GM12878 (cell line): ENCODE measurements around the gene ADRA2B. TPM values are rescaled to one million over a fixed set of nuclear protein-coding genes. Genes with fewer than 3 reads are reported as not detected.

Experiments
- ATF2 ChIP-seq: IDR thresholded peaks from 2 replicates; pipeline ENCODE4 v1.6.1; 2012; ENCODE audit warnings: low read length, inconsistent platforms
- BACH1 ChIP-seq: fragments of 450-650 bp; IDR thresholded peaks from 2 replicates; pipeline ENCODE4 v1.6.1; 2017; ENCODE audit warnings: mild to moderate bottlenecking, borderline replicate concordance
- BRCA1 ChIP-seq: IDR thresholded peaks from 2 replicates; pipeline ENCODE4 v1.6.1; 2011; ENCODE audit warnings: low read depth, low read length, improper control_type of control experiment
- CHD1 ChIP-seq: IDR thresholded peaks from 2 replicates; pipeline ENCODE4 v1.6.1; 2012; ENCODE audit warnings: low read depth, low read length, improper control_type of control experiment
- CTCF ChIP-seq, 3 experiments: IDR thresholded peaks in 2 of 3; conservative IDR thresholded peaks in 1 of 3; 2 replicates each; pipeline ENCODE4 v1.5.1; 2011; ENCODE audit warnings: low read depth in 3 of 3, low read length in 3 of 3, mild to moderate bottlenecking in 3 of 3, control low read depth in 2 of 3, moderate library complexity in 2 of 3, inconsistent platforms in 1 of 3, mixed read lengths in 1 of 3; ENCODE audit not compliant: control insufficient read depth in 2 of 3, insufficient read depth in 1 of 3; ENCODE audit errors: extremely low read depth in 1 of 3
- E2F4 ChIP-seq: IDR thresholded peaks from 2 replicates; pipeline ENCODE4 v1.6.1; 2012; ENCODE audit warnings: low read depth, low read length, improper control_type of control experiment
- HSF1 ChIP-seq: fragments of 150-350 bp; IDR thresholded peaks from 2 replicates; pipeline ENCODE4 v1.6.1; 2014; ENCODE audit warnings: mild to moderate bottlenecking, low read depth, low read length
- MTA2 ChIP-seq: fragments of 450-650 bp; IDR thresholded peaks from 2 replicates; pipeline ENCODE4 v1.6.1; 2016; ENCODE audit warnings: low read depth, mild to moderate bottlenecking, moderate library complexity
- NKRF ChIP-seq: fragments of 450-650 bp; conservative IDR thresholded peaks from 2 replicates; pipeline ENCODE4 v1.6.1; 2017; ENCODE audit warnings: mild to moderate bottlenecking, moderate library complexity
- PBX3 ChIP-seq: IDR thresholded peaks from 2 replicates; pipeline ENCODE4 v1.6.1; 2011; ENCODE audit warnings: mild to moderate bottlenecking, low read depth, low read length, moderate library complexity; ENCODE audit not compliant: insufficient replicate concordance
- POU2F2 ChIP-seq: IDR thresholded peaks from 3 replicates; pipeline ENCODE4 v1.6.1; 2011; ENCODE audit warnings: low read depth, mild to moderate bottlenecking, low read length, borderline replicate concordance
- RAD21 ChIP-seq: IDR thresholded peaks from 2 replicates; pipeline ENCODE4 v1.6.1; 2011; ENCODE audit warnings: mild to moderate bottlenecking, low read depth, low read length, moderate library complexity; ENCODE audit not compliant: insufficient read depth
- SP1 ChIP-seq: IDR thresholded peaks from one replicate; pipeline ENCODE4 v1.6.1; 2011; ENCODE audit warnings: low read depth, low read length
- SUZ12 ChIP-seq: fragments of 200-600 bp; sonication (generic); IDR thresholded peaks from one replicate; pipeline ENCODE4 v1.6.1; 2018; ENCODE audit warnings: antibody characterized with exemption, mild to moderate bottlenecking; ENCODE audit not compliant: unreplicated experiment
- ZBTB11 ChIP-seq: fragments of 450-650 bp; formaldehyde crosslinking; IDR thresholded peaks from 2 replicates; pipeline ENCODE4 v1.5.0; 2022; ENCODE audit warnings: mild to moderate bottlenecking, missing genetic modification characterization
- ZNF24 ChIP-seq: fragments of 450-650 bp; IDR thresholded peaks from 2 replicates; pipeline ENCODE4 v1.6.1; 2017; ENCODE audit warnings: antibody characterized with exemption, mild to moderate bottlenecking
- polyA plus RNA-seq, 11 experiments: library from polyadenylated mRNA; depleted of rRNA in 4 of 11; unstranded in 6 of 11; stranded (reverse) in 5 of 11; fragments of >200 nt; fragmentation: Nextera tagmentation in 4 of 11; fragmentation: Illumina TruSeq in 1 of 11; extraction: Ambion mirVana in 4 of 11; extraction: Trizol in 1 of 11; gene quantifications; 1 replicate in 1 of 11; 2 replicates in 10 of 11; pipeline versions ENCODE4 v1.2.1 to v1.2.3, GENCODE V29; 2011 to 2016; ENCODE audit warnings: inconsistent platforms in 2 of 11, missing spikeins in 2 of 11, low read depth in 1 of 11
- total RNA-seq, 4 experiments: library from RNA; depleted of rRNA in 3 of 4; stranded (reverse); fragments of >200 nt in 3 of 4; fragmentation: Illumina TruSeq in 1 of 4; extraction: Trizol in 1 of 4; gene quantifications; 2 replicates each; pipeline versions ENCODE4 v1.2.1 to v1.2.3, GENCODE V29; 2013 to 2021

Gene ADRA2B
- total and polyA plus RNA-seq, 10 of the 15 experiments (the other 5 are each of a cell fraction or from before 2014, with no cell fraction given) = 0.01 to 0.10 (median 0.04) TPM; not detected in 6

GRCh38 chr2:96143848-96144480, 27.6 kb upstream of the ADRA2B start (continued):
- TF ChIP-seq E2F4 (no peak), SUZ12 (no peak), HSF1 (no peak), RAD21 (0 out of 2 replicates have a peak, but pooled peaks have one; percentile 5), ATF2 (no peak), POU2F2 (peak; percentile 20; the same call in 1 of the 3 replicates), PBX3 (peak; percentile 1), CHD1 (peak; percentile 73), NKRF (0 out of 2 replicates have a peak, but pooled peaks have one; percentile 20), BRCA1 (no peak), BACH1 (peak; percentile 53), SP1 (no peak), ZNF24 (no peak), ZBTB11 (CRISPR knock-in tag) (no peak), CTCF (IDR thresholded peaks at IDR 0.05 in 2 of 3, conservative IDR thresholded peaks at IDR 0.05 in 1 of 3; ENCODE audit: control insufficient read depth in 2 of 3, extremely low read depth in 1 of 3, insufficient read depth in 1 of 3, low read depth in 3 of 3, low read length in 3 of 3) (peak; percentile 17 to 62 (median 33); a peak in 4 of 6 replicates), MTA2 (no peak)
